GM12892 (cell line): Measurements from ENCODE around the gene ADAMTSL4.

ENCODE experiments used
- POLR2A ChIP-seq: IDR thresholded peaks from 2 replicates; pipeline ENCODE4 v1.6.1; 2011; ENCODE audit warnings: low read depth, low read length, control low read depth
- POLR2AphosphoS5 ChIP-seq: IDR thresholded peaks from 2 replicates; pipeline ENCODE4 v1.6.1; 2011; ENCODE audit warnings: low read depth, low read length, control low read depth
- TAF1 ChIP-seq: IDR thresholded peaks from 2 replicates; pipeline ENCODE4 v1.6.1; 2011; ENCODE audit warnings: low read depth, mild to moderate bottlenecking, control low read depth, low read length, borderline replicate concordance

DNA sequence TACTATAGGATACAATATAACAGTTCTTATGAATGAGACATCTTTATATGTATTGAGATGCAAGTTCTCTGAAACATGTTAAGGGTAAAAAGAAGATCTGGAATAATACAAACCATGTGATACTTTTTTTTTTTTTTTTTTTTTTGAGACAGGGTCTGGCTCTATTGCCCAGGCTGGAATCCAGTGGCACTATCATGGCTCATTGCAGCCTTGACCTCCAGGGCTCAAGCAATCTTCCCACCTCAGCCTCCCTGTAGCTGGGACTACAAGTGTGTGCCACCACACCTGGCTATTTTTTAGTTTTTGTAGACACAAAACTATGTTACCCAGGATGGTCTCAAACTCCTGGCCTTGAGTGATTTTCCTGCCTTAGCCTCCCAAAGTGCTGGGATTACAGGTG, 52.3 kb downstream of the ADAMTSL4 start:
- TF ChIP-seq POLR2A (no peak), POLR2AphosphoS5 (no peak), TAF1 (no peak)
